Activated B cell treated with CpG ODN at 0.5 μM for 24 hours (primary cell): ENCODE measurements around the gene EBNA1BP2. TPM values are rescaled to one million over a fixed set of nuclear protein-coding genes. Genes with fewer than 3 reads are reported as not detected.

Source experiments
- ATAC-seq: fragments of 200-7000 bp; cut with Tn5 transposase; one replicate; pipeline ENCODE4 v1.10.0; 2021; ENCODE audit warnings: low read depth, mild to moderate bottlenecking, moderate library complexity
- CTCF ChIA-PET: fragments of 350-600 bp; sonication (Branson Sonifier 250); formaldehyde crosslinking; loops from one replicate; lab custom pipeline; 2021; ENCODE audit warnings: antibody characterized with exemption; lab: Charles Lee
- POLR2A ChIA-PET: fragments of 350-600 bp; sonication (Branson Sonifier 250); formaldehyde crosslinking; loops from one replicate; lab custom pipeline; 2021; ENCODE audit warnings: antibody characterized with exemption; lab: Charles Lee
- DNase-seq: peaks from one replicate; pipeline ENCODE4 v3.0.0; 2022
- H3K27ac Mint-ChIP-seq: one replicate; pipeline ENCODE4 v1.8.0; 2020; ENCODE audit warnings: mixed read lengths
- H3K27me3 Mint-ChIP-seq: one replicate; pipeline ENCODE4 v1.8.0; 2021; ENCODE audit warnings: mixed read lengths
- H3K36me3 Mint-ChIP-seq: one replicate; pipeline ENCODE4 v1.8.0; 2021; ENCODE audit warnings: low read depth, mixed read lengths
- H3K4me1 Mint-ChIP-seq: one replicate; pipeline ENCODE4 v1.8.0; 2021; ENCODE audit warnings: mixed read lengths
- H3K4me3 Mint-ChIP-seq: one replicate; pipeline ENCODE4 v1.8.0; 2020; ENCODE audit warnings: mild to moderate bottlenecking, mixed read lengths
- H3K9me3 Mint-ChIP-seq: one replicate; pipeline ENCODE4 v1.8.0; 2020; ENCODE audit warnings: mixed read lengths
- CTCF ChIP-seq: fragments of 200-600 bp; IDR thresholded peaks from one replicate; pipeline ENCODE4 v1.8.0; 2022; ENCODE audit warnings: antibody characterized with exemption, mild to moderate bottlenecking
- intact Hi-C: fragments of 100-400 bp; cut with micrococcal nuclease; formaldehyde crosslinking; loops from one replicate; pipeline ENCODE4 v1.15.1; 2024
- total RNA-seq: library from RNA; stranded (reverse); gene quantifications from 2 replicates; pipeline ENCODE4 v1.2.3, GENCODE V29; 2022

The EBNA1BP2 gene
- total RNA-seq, 1 donor from 2014 or later, result 59.9 TPM

- intact Hi-C loops, result no loop called here
- ChIA-PET POLR2A (no interaction called here), CTCF (no interaction called here)
- H3K9me3 Mint-ChIP-seq, result peaks cover 5% of the 10 kb centered on the region
- no peak overlapping the region for H3K4me3 Mint-ChIP-seq
- peaks cover 4% of the 10 kb centered on the region for H3K4me1 Mint-ChIP-seq
- ATAC-seq (no peak), DNase-seq (no peak)
- no peak for TF ChIP-seq CTCF
- H3K27ac Mint-ChIP-seq, result no peak overlapping the region
- peaks cover 2% of the 10 kb centered on the region for H3K27me3 Mint-ChIP-seq
- H3K36me3 Mint-ChIP-seq, result no peaks in the 10 kb centered on the region
Observed at GRCh38 chr1:43204394-43204793, 32.3 kb upstream of the EBNA1BP2 start.

GRCh38 chr1:43203859-43204258 lies 31.8 kb upstream of the EBNA1BP2 start:
- ChIA-PET POLR2A (no interaction called here), CTCF (no interaction called here)
- H3K4me1 Mint-ChIP-seq, result peaks cover 4% of the 10 kb centered on the region
- DNase-seq, result no peak
- no peak for ATAC-seq
- no peak overlapping the region for H3K27ac Mint-ChIP-seq
- H3K9me3 Mint-ChIP-seq, result peaks cover 5% of the 10 kb centered on the region
- H3K27me3 Mint-ChIP-seq, result peaks cover 2% of the 10 kb centered on the region
- intact Hi-C loops, result no loop called here
- H3K4me3 Mint-ChIP-seq, result no peak overlapping the region
- H3K36me3 Mint-ChIP-seq, result no peaks in the 10 kb centered on the region
- no peak for TF ChIP-seq CTCF

- peaks cover under 1% of the 10 kb centered on the region for H3K27me3 Mint-ChIP-seq
- no peak overlapping the region for H3K27ac Mint-ChIP-seq
- no peak for DNase-seq
- POLR2A ChIA-PET, result no interaction called here
- no peak for TF ChIP-seq CTCF
- intact Hi-C loops, result no loop called here
- H3K36me3 Mint-ChIP-seq, result no peaks in the 10 kb centered on the region
- peaks cover 5% of the 10 kb centered on the region for H3K9me3 Mint-ChIP-seq
- ATAC-seq, result no peak
- H3K4me1 Mint-ChIP-seq, result no peaks in the 10 kb centered on the region
- CTCF ChIA-PET, result no interaction called here
- no peak overlapping the region for H3K4me3 Mint-ChIP-seq
Observed at GRCh38 chr1:43199093-43199726, 27.1 kb upstream of the EBNA1BP2 start.

- ChIA-PET CTCF (interaction anchor here (1.2 to 1.5 kb wide), 2 partner anchors 30 to 217 kb away, joined by 4 to 6 read pairs; no protein-coding TSS in a partner anchor), POLR2A (no interaction called here)
- H3K4me1 Mint-ChIP-seq, result no peaks in the 10 kb centered on the region
- no peaks in the 10 kb centered on the region for H3K36me3 Mint-ChIP-seq
- H3K27ac Mint-ChIP-seq, result no peak overlapping the region
- no peak for DNase-seq
- no peak for TF ChIP-seq CTCF
- intact Hi-C loops, result no loop called here
- H3K27me3 Mint-ChIP-seq, result peaks cover 3% of the 10 kb centered on the region
- H3K9me3 Mint-ChIP-seq, result peaks cover 8% of the 10 kb centered on the region
- H3K4me3 Mint-ChIP-seq, result no peak overlapping the region
- no peak for ATAC-seq
Observed at GRCh38 chr1:43197343-43198127, 25.4 kb upstream of the EBNA1BP2 start.

GRCh38 chr1:43194509-43194908 lies 22.4 kb upstream of the EBNA1BP2 start:
- Mint-ChIP-seq H3K4me3 (no peak overlapping the region), H3K27ac (no peak overlapping the region), H3K36me3 (no peaks in the 10 kb centered on the region), H3K4me1 (no peaks in the 10 kb centered on the region), H3K27me3 (peaks cover 6% of the 10 kb centered on the region), H3K9me3 (peaks cover 11% of the 10 kb centered on the region)
- no peak for TF ChIP-seq CTCF
- ATAC-seq (no peak), DNase-seq (no peak)
- ChIA-PET POLR2A (no interaction called here), CTCF (no interaction called here)
- intact Hi-C loops, result no loop called here
